Sigmoid colon (tissue), 4 donors: ENCODE measurements around the gene LRRC74A.

Experiments used
- EP300 ChIP-seq, 4 donors: sonication (generic); formaldehyde crosslinking; IDR thresholded peaks; one replicate each; pipeline ENCODE4 v1.6.1; 2017; ENCODE audit warnings: antibody characterized with exemption in 4 of 4
- POLR2A ChIP-seq, 2 donors: fragments of 450-650 bp; IDR thresholded peaks; one replicate each; pipeline ENCODE4 v1.6.1; 2016; ENCODE audit warnings: antibody characterized with exemption in 2 of 2, mild to moderate bottlenecking in 2 of 2, moderate library complexity in 2 of 2
- POLR2AphosphoS5 ChIP-seq, 4 donors: sonication (generic); formaldehyde crosslinking; IDR thresholded peaks; one replicate each; pipeline ENCODE4 v1.6.1; 2017; ENCODE audit warnings: antibody characterized with exemption in 4 of 4
- TF ChIP-seq, protein P1 (sequence below), 4 experiments: fragments of 450-650 bp in 3 of 4; fragments of 200-600 bp in 1 of 4; IDR thresholded peaks; one replicate each; pipeline ENCODE4 v1.5.1; 2016 to 2019; ENCODE audit warnings: antibody characterized with exemption in 4 of 4, mild to moderate bottlenecking in 3 of 4, moderate library complexity in 2 of 4

DNA sequence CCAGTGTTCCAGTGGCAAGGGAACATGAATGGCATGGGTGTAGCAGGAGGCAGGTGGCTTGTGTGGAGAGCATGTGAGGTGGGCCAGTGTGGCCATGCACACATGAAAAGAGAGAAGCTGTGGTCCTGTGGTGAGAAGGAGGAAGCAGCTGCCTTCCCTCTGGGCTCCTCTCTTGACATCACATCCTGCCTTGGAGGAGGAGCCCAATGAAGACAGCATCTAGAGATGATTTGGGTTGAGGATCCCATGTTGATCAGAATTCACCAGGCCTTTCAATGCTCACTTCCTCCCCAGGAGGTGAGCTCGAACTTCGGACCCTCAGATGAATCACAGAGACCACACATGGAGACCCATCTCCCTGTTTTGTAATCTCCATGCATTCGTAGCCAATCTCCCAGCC is 82.6 kb downstream of the LRRC74A start:
- TF ChIP-seq EP300 (IDR thresholded peaks at IDR 0.05) (no peak), POLR2A (IDR thresholded peaks at IDR 0.05) (no peak), POLR2AphosphoS5 (IDR thresholded peaks at IDR 0.05) (peak in 1 of 4 donors; percentile 36)
- TF ChIP-seq, protein P1, sequence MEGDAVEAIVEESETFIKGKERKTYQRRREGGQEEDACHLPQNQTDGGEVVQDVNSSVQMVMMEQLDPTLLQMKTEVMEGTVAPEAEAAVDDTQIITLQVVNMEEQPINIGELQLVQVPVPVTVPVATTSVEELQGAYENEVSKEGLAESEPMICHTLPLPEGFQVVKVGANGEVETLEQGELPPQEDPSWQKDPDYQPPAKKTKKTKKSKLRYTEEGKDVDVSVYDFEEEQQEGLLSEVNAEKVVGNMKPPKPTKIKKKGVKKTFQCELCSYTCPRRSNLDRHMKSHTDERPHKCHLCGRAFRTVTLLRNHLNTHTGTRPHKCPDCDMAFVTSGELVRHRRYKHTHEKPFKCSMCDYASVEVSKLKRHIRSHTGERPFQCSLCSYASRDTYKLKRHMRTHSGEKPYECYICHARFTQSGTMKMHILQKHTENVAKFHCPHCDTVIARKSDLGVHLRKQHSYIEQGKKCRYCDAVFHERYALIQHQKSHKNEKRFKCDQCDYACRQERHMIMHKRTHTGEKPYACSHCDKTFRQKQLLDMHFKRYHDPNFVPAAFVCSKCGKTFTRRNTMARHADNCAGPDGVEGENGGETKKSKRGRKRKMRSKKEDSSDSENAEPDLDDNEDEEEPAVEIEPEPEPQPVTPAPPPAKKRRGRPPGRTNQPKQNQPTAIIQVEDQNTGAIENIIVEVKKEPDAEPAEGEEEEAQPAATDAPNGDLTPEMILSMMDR (IDR thresholded peaks at IDR 0.05) = no peak
